ENCODE data around the gene PFDN4. TPM values are rescaled to one million over a fixed set of nuclear protein-coding genes. Genes with fewer than 3 reads are reported as not detected.

Gene PFDN4
- total and polyA plus RNA-seq, 2 of the 4 experiments (the other 2 are of a cell fraction), result 14.9 to 93.2 TPM

DNA sequence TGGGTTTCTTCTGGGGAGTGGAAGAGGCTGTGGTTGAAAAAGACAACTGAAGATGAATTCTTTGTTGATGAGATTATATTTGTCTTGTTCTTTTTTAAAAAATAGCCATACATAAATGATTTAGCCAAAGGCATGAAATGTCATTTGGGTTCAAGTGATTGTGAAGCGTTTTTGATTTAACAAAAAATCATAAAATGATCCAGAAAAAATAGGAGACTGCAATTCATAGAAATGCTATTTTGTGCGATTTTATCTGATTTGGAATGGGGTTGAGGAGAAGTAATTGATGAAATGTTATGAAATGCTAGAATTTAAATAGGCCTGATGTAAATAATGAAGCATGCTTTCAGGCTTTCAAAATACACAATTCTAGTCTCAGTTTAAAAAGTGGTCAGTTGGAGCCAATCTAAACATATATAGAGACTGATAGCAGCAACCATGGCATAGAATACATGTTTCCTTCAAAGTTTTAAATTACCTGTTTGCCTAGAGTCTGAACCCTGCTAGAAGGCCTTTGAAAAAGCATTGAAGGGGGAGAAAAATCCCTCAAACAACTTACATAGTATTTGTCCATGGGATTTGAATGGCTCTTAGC lies 21.8 kb downstream of the PFDN4 start (continued):
- TF ChIP-seq RFX5 (IDR thresholded peaks at IDR 0.05; ENCODE audit: low read depth, low read length), result no peak

DNA sequence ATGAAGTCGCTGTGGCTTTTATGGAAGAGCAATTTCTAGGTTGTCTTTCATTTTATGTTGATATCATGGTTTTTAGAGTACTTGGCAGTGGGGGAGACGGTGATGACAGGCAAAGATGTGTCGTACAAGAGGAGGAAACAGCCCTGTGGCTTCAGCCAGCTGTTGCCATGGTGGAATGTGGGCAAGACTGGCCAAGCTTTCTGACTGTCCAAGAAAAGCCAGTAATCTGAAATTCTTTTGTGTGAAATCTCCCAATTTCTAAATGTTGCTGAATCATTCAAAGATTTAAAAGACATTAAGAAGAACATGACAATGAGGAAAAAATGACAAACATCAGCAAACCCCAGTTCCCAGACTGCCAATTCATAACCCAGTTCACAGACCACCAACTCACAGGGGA lies 23.1 kb downstream of the PFDN4 start:
- no TSS peak for BruUV-seq (replicated peaks)
- in situ Hi-C loops (cut with MboI; ENCODE audit: low sequenced_read_pairs), result no loop called here

More for the DNA sequence above, 23.1 kb downstream of the PFDN4 start:
- Histone ChIP-seq H2AK5ac (ENCODE audit: low read depth, low read length) (no peak overlapping the region), H3K27ac (ENCODE audit: insufficient read depth, low read length) (no peak overlapping the region), H3K4me3 (ENCODE audit: insufficient read depth, low read depth, low read length) (no peak overlapping the region), H2BK5ac (ENCODE audit: low read depth, low read length, poor library complexity, severe bottlenecking) (no peak overlapping the region), H3K14ac (replicated peaks; ENCODE audit: low read depth, low read length) (no peak overlapping the region), H3K27me3 (ENCODE audit: control insufficient read depth, insufficient read depth, low read length) (peaks cover under 1% of the 10 kb centered on the region; the same call in 1 of the 2 replicates), H3K9me3 (ENCODE audit: control insufficient read depth, insufficient read depth, low read length) (peaks cover 2% of the 10 kb centered on the region; the same call in 1 of the 2 replicates), H3K18ac (ENCODE audit: low read depth, low read length) (no peak overlapping the region), H3K79me1 (ENCODE audit: low read depth in 1 of 2, low read length in 2 of 2) (no peaks in the 10 kb centered on the region), H2AFZ (replicated peaks; ENCODE audit: low read length, poor library complexity) (no peak overlapping the region), H3K23ac (ENCODE audit: low read depth, low read length) (no peak overlapping the region), H3K9ac (ENCODE audit: low read depth, low read length) (no peak overlapping the region), H4K5ac (ENCODE audit: low read depth, low read length) (no peak overlapping the region), H3K36me3 (ENCODE audit: control insufficient read depth, insufficient read depth, low read length) (no peaks in the 10 kb centered on the region), H4K8ac (ENCODE audit: low read depth in 2 of 2, low read length in 2 of 2) (no peak overlapping the region), H3K4ac (ENCODE audit: low read depth, low read length) (no peak overlapping the region), H3K9me1 (ENCODE audit: insufficient read depth, low read length) (no peaks in the 10 kb centered on the region), H4K91ac (ENCODE audit: insufficient read depth, low read depth, low read length) (no peak overlapping the region), H4K20me1 (ENCODE audit: insufficient read depth, low read length) (no peaks in the 10 kb centered on the region), H3K4me1 (ENCODE audit: control insufficient read depth, insufficient read depth, low read length) (peaks cover 4% of the 10 kb centered on the region; the same call in 1 of the 2 replicates), H2AK9ac (replicated peaks; ENCODE audit: low read depth, low read length, poor library complexity) (no peak overlapping the region), H3K56ac (ENCODE audit: extremely low read depth, insufficient read depth, low read length) (no peak overlapping the region), H2BK15ac (ENCODE audit: low read depth, low read length) (no peak overlapping the region), H3K4me2 (ENCODE audit: low read depth, low read length) (no peak overlapping the region), H2BK20ac (ENCODE audit: low read depth, low read length) (no peak overlapping the region), H2BK120ac (ENCODE audit: low read depth, low read length) (no peak overlapping the region)
- WGBS, 2 experiments (ENCODE audit: extremely low coverage in 2 of 2, insufficient read length in 1 of 2), result no CpG with 5 or more reads among the region's 3 CpGs
- intact Hi-C loops (cut with micrococcal nuclease) (no loop called here), dilution Hi-C loops (cut with HindIII; ENCODE audit: low sequenced_read_pairs, unreplicated experiment) (no loop called here)
- ATAC-seq (ENCODE audit: low read depth), result no peak
- TF ChIP-seq SMC3 (IDR thresholded peaks at IDR 0.05; ENCODE audit: low read depth, low read length) (no peak), POLR2A (IDR thresholded peaks at IDR 0.05; ENCODE audit: low read depth, low read length) (no peak), MAFK (IDR thresholded peaks at IDR 0.05; ENCODE audit: low read depth, low read length) (no peak), CEBPB (IDR thresholded peaks at IDR 0.05; ENCODE audit: low read depth, low read length) (no peak)
- TF ChIP-seq, protein P1, sequence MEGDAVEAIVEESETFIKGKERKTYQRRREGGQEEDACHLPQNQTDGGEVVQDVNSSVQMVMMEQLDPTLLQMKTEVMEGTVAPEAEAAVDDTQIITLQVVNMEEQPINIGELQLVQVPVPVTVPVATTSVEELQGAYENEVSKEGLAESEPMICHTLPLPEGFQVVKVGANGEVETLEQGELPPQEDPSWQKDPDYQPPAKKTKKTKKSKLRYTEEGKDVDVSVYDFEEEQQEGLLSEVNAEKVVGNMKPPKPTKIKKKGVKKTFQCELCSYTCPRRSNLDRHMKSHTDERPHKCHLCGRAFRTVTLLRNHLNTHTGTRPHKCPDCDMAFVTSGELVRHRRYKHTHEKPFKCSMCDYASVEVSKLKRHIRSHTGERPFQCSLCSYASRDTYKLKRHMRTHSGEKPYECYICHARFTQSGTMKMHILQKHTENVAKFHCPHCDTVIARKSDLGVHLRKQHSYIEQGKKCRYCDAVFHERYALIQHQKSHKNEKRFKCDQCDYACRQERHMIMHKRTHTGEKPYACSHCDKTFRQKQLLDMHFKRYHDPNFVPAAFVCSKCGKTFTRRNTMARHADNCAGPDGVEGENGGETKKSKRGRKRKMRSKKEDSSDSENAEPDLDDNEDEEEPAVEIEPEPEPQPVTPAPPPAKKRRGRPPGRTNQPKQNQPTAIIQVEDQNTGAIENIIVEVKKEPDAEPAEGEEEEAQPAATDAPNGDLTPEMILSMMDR (conservative IDR thresholded peaks at IDR 0.05; ENCODE audit: low read depth, low read length), result no peak
- CTCF ChIA-PET, result no interaction called here
- DNase-seq, result no peak
- POLR2A ChIA-PET (ENCODE audit: unreplicated experiment), result no interaction called here
